NK-92 (cell line): Measurements from ENCODE around the gene USP38.
"Not testable (repeated sequence)": the region's sequence is repeated elsewhere in the genome, so short reads cannot be mapped to it uniquely, and the experiment has no call there.

Experiments
- DNase-seq: peaks from one replicate; lab custom pipeline; 2025; ENCODE audit not compliant: unreplicated experiment; lab: John Stamatoyannopoulos, UW

The USP38 gene

GRCh38 chr4:143184503-143185252 is at the start of gene USP38:
TSS of gene USP38 (plus strand) at chr4:143184917. CDS start at chr4:143185451, 534 bp downstream.
- peak; percentile 35 for DNase-seq

- no peak for DNase-seq
Measured at GRCh38 chr4:143135358-143135757, 49.4 kb upstream of the USP38 start.

- no peak for DNase-seq
Measured at GRCh38 chr4:143140696-143141095, 44.0 kb upstream of the USP38 start.

GRCh38 chr4:143148521-143148920 is 36.2 kb upstream of the USP38 start:
- DNase-seq, result no peak

- DNase-seq, result no peak
Measured at GRCh38 chr4:143156853-143157252, 27.9 kb upstream of the USP38 start.

- no peak for DNase-seq
Measured at GRCh38 chr4:143163614-143164013, 21.1 kb upstream of the USP38 start.

- DNase-seq, result not testable (repeated sequence)
Measured at GRCh38 chr4:143166722-143167121, 18.0 kb upstream of the USP38 start.

GRCh38 chr4:143178923-143179322 is 5.8 kb upstream of the USP38 start:
- no peak for DNase-seq

GRCh38 chr4:143183513-143184216 is 1.1 kb upstream of the USP38 start:
- no peak for DNase-seq

- DNase-seq, result no peak
Measured at GRCh38 chr4:143184217-143184502, 557 bp upstream of the USP38 start.

GRCh38 chr4:143185253-143186107 is 763 bp downstream of the USP38 start:
- no peak for DNase-seq

- DNase-seq, result no peak
Measured at GRCh38 chr4:143186212-143186611, 1.5 kb downstream of the USP38 start.

- no peak for DNase-seq
Measured at GRCh38 chr4:143186649-143187048, 1.9 kb downstream of the USP38 start.

GRCh38 chr4:143188136-143189088 is 3.7 kb downstream of the USP38 start:
- no peak for DNase-seq

- DNase-seq, result no peak
Measured at GRCh38 chr4:143189528-143189927, 4.8 kb downstream of the USP38 start.

- no peak for DNase-seq
Measured at GRCh38 chr4:143195581-143195980, 10.9 kb downstream of the USP38 start.

- no peak for DNase-seq
Measured at GRCh38 chr4:143196323-143196722, 11.6 kb downstream of the USP38 start.

- no peak for DNase-seq
Measured at GRCh38 chr4:143199503-143199902, 14.8 kb downstream of the USP38 start.

- no peak for DNase-seq
Measured at GRCh38 chr4:143202824-143203223, 18.1 kb downstream of the USP38 start.

- no peak for DNase-seq
Measured at GRCh38 chr4:143203577-143203976, 18.9 kb downstream of the USP38 start.

- DNase-seq, result no peak
Measured at GRCh38 chr4:143207555-143207954, 22.8 kb downstream of the USP38 start.
